ENCODE data around the gene RIPK4.
"Not testable (repeated sequence)": the region's sequence is repeated elsewhere in the genome, so short reads cannot be mapped to it uniquely, and the experiment has no call there.

RIPK4 gene

DNA sequence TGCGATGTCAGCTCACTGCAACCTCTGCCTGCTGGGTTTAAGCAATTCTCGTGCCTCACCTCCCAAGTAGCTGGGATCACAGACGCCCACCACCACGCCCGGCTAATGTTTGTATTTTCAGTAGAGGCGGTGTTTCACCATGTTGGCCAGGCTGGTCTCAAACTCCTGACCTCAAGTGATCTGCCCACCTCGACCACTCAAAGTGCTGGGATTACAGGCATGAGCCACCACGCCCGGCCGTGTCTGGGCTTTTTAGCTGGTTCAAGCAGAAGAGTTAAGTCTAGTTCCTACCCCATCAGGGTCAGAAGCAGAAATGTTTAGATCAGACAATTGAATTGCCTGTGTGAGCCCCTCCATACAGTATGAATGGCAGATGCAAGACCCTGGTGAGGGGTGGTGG, 27.7 kb upstream of the RIPK4 start:
- no peak for DNase-seq

DNA sequence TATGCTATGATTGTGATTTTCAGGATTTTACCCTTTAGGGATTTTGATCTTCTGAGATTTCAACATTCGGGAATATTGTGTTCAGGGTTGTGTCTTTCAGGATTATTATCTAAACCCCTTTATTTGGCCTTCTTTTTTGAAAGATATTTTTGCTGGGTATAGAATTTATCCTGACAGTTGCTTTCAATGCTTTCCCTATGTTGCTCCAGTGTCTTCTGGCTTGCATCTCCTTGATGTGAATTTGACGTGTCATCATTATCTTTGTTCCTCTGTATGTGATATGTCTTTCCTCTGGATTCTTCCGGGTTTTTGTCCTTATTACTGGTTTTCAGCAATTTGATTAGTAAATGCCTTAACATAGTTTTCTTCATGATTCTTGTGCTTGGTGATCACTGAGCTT, 25.9 kb upstream of the RIPK4 start:
- DNase-seq = no peak

DNA sequence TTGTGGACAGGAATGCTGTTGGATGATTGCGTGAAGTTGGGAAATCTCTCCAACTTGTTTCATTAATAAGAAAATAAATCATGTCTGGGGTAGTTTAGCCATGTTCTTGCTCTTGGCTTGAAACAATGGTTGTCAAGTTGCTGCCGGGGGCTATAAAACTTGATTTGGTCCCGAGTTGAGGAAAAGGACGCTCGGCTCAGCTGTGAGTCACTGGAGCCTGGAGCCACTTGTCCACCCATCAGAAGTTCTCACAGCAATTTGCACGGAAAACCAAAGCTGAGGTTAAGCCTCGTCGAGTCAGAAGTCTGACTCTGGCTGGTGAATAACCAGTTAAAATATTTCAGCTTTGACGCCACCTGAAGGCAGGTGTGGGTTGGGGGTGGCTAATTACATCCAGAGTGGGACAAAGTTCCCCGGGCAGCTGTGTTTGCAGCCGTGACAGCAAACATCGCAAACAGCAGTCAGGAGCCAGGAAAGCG, 19.7 kb upstream of the RIPK4 start:
- no peak for DNase-seq

DNA sequence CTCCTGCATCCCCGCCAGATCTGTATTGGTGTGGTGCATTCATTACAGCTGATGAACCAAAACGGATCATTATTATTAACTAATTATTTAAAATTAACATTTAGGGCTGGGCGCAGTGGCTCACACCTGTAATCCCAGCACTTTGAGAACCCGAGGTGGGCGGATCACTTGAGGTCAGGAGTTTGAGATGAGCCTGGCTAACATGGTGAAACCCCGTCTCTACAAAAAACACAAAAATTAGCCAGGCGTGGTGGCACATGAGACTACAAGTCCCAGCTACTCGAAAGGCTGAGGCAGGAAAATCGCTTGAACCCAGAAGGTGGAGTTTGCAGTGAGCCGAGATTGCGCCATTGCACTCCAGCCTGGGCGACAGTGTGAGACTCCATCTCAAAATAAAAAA, 18.4 kb upstream of the RIPK4 start:
- DNase-seq = not testable (repeated sequence)

DNA sequence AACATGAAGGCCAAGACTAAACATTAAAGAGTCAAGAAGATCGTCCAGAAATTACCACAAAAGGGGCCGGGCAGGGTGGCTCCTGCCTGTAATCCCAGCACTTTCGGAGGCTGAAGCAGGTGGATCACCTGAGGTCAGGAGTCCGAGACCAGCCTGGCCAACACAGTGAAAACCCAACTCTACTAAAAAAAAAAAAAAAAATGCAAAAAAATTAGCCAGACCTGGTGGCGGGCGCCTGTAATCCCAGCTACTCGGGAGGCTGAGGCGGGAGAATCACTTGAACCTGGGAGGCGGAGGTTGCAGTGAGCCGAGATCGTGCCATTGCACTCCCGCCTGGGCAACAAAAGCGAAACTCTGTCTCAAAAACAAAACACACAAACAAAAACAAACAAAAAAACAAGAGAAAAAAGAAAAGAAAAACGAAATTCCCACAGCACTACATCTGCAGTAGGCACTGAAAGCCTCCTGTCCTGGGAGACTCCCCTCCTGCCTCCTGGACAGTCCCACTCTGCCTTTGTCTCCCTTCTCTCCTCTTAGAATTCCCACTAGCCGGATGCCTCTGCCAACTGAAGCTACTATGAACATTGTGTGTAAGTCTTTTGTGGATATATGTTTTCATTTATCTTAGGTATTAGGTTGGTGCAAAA, 17.7 kb upstream of the RIPK4 start:
- DNase-seq = no peak

DNA sequence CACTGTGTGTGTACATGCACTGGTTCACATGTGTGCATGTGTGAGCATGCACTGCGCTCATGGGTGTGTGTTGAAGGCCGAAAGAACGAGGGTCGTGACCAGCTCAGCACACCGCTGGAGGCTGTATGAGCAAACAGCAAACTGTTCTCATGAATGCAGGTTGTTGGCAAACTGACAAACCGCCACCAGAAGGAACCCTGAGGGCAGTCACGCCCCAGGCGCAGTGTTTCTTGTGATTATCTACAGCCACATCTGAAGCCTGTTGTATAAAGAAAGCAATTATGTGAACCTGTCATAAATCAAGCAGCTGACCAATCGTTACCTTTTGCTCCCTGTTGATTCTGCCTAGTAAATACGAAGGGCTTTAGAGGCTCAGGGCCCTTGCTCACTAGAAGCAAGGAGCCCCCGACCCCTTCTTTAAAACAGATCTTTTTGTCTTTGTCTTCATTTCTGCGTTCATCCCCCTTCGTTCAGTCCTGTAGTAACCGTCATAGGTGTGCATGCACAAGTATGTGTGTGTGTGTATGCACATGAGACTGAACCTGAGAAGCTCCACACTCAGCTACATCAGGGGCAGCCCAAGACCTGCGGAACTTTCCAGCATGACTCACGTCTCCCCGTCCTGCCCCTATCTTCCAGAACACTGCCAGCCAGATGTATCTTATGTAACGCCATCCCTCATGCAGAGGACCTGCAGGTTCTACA, 16.8 kb upstream of the RIPK4 start:
- peak; percentile 96 for DNase-seq

DNA sequence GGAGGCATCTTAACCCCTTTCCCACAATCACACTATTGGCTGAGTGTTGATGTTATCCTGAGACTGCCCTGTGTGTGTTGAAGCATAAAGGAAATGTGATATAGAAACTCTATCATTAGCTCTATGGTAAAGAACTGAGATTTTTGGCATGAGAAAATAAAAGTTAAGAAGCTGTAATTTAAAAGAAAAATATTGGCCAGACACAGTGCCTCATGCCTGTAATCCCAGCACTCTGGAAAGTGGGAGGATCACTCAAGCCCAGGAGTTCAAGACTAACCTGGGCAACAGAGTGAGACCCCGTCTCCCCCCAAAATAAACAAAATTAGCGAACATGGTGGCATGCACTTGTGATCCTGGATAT, 14.2 kb upstream of the RIPK4 start:
- peak; percentile 27 for DNase-seq

DNA sequence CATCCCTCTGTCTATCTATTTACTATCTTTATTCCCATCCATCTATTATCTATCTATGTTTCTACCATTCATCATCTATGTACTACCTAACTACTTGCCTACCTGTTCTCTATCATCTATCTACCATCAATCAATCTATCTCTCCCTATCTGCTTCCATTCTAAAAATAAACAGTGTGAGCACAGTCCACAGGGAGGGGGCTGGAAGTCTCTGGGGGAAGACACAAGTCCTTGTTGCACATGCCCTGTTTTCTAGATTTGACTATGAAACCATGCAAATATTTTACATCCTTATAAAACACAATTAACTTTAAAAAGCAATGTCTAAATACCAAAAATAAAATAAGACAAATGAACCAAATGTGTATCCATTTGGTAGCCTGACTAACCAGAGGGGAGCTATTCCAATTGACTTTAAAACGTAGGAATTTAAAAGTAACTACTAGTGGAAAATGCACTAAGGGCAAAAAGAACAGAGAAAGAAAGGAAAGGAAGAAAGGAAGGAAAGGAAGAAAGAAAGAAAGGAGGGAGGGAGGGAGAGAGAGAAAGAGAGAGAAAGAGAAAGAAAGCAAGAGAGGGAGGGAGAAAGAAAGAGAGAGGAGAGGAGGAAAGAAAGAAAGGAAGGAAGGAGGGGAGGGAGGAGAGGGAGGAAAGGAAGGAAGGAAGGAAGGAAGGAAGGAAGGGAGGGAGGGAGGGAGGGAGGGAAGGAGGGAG, 13.6 kb upstream of the RIPK4 start:
- DNase-seq = no peak

DNA sequence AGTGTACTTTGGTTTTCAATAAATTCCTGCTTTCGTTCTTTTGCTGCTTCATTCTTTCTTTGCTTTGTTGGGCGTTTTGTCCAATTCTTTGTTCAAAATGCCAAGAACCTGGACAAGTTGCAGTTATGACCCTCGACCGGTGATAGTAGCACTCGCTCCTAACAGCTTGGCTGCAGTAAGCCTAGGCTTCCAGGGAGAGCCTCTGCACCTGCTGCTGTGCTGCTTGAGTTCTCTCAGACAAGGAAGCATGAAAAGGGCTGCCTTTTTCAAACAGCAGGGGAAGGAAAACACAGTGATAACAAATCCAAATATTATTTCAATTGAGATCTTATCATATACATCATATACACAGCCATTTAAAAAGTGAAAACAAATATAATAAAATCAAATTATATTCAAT, 12.8 kb upstream of the RIPK4 start:
- peak; percentile 58 for DNase-seq

DNA sequence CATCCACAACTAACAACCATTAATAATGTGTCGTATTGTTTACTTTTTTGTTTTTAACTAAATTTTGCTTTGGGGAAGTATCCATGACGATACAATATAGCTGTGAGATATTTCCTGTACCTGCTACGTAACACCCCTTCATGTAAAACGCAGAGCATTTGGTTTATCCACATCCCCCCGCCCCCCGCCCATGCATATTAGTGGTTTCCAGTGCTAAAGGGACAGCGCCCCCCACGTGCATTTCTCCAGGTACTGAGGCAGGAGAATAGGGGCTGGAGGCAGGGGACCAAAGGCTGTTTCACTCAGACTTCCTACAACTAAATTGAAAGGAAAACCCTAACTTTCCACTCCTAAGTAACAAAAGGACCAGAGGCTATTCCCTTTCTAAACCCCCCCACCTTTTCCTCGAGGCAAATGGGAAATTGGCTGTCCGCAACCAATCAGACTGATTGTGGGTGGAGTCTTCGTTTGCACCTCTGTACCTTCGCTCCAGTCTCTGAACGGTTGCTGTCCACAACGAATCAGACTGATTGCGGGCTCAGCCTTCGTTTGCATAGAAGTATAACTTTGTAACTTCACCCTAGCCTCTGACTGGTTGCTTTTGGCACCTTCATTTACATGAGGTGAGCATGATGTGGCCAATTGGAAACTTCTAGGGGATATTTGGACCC, 12.2 kb upstream of the RIPK4 start:
- DNase-seq = no peak

DNA sequence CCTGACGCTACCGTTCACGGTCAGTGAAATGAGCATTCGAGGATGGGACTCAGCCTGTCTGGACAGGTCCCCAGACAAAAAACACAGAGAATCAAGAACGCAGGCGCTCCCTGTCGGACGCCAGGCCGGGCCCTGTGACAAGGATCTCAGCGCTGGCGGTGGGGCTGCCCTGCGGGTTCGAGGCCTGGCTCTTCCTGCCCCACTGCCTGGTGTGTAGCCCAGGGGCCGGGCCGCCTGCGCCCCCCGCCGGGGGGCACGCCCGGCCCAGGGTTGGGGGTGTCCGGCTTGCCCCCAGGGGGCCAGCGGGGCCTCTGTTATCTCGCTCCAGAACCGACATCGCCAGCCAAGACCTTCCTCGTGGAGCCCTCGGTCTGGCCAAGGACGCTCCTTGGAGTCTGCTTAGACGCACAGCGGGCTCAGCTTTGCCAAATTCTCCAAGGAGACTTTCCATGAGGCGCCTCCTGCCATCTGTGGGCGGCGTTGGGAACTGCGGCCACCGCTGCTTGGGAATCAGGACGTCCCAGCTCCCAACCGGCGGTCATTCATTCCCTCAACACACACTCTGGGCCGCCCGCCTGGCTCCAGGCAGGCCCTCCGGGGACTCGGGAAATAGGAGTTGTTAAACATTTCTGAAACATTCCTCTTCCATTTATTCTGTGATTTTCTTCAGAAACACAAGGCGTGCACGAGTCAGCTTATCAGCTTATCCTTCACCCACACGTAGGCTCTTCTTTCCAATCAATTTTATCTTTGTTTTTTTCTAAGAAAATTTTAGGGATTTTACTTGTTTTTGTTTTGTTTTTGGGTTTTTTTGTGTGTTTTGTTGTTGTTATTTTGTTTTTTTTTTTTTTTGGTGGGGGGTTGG, 11.3 kb upstream of the RIPK4 start:
- DNase-seq = peak; percentile 90

DNA sequence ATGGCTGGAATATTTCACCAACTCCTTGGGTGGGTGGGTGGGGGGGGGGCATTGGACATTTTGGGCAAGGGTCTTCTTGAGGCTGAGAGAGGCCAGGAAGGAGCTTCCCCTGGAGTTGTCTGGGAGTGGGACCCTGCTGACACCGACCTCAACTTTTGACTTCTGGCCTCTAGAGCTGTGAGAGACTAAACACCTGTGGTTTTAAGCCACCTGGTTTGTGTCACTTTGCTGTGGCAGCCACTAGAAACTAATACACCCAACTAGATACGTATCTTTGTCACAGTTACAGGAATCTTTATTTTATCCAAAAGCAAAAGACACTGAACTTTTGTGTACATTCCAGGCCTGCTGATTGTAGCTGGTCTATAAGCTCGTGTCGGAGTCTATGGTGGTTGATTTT, 9.9 kb upstream of the RIPK4 start:
- DNase-seq = no peak

DNA sequence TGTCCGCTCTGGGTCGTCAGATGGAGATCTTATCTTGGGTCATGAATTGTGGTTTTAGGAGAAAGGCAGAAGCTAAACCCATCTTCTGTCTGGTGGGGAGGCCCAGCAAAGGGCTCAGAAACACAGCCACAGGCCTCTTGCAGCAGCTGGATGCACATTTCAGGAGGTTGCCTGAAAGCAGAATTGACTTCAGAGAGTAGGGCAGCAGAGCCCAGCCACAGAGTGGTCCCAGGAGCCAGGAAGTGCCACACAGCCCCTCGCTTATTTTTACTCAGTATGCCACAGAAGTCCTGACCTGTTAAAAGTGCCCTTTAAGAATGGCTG, 8.3 kb upstream of the RIPK4 start:
- DNase-seq = no peak

DNA sequence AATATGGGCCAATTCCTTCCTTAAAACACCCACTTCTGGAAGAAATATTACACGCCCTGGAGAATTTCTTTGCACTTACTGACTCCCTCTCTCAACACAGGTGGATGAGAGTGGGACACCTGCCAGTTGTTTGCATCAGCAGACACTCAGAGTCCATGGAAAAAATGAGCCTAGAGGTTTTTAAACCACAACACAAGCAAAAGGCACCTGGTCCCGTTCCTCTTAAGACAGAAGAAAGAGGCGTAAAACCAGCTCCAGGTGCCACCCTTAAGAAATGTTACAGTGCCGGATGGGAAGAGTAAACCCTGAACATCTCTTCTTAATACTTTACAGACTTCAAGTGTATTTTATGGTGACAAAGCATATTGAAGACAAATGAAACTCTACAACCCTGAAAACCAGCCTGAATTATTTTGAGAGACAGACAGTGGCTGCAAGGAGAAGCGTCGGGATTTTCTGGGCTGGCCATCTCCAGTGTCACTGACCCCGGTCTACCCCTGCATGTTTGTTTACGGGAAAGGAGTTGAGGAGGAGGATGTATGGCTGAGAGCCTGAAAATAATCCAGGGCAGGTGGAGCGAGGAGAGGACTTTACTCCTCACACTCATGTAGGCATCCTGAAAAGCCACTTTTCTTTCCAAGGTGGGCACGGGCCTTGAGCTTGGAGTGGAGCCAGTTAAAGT, 7.8 kb upstream of the RIPK4 start:
- DNase-seq = no peak

DNA sequence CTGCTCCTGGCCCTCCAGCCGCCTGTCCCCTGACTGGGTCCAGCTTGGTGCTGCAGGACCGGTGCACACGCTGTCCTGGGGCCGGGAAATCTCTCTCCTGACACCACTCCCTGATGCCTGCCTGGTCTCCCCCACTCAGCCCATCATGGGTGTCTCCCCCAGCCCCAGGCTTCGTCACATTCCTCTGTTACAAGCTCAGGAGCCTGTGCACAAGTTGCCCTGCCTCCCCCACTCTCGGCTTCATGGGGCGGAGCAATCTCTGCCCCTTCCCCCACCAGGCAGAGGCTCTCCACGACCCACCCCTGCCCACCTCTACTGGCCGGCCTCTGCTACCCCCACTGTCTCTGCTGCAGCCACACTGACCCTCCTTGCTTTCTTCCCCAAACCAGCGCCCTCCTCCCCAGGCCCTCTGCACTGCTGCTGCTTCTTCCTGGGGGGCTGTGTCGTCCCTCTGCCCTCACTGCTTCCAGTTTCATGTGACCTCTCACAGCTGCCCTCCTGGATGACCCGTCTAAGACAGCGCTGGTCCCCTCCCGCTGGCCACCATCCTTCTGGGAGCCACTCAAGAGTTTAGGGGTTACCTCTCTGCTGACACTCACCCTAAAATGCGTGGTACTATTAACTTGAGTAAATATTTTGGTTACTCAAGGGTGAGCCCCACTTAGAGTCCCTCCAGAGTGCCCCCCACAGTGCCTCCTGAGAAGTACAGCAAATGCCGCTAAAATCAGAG, 5.7 kb upstream of the RIPK4 start:
- no peak for DNase-seq

DNA sequence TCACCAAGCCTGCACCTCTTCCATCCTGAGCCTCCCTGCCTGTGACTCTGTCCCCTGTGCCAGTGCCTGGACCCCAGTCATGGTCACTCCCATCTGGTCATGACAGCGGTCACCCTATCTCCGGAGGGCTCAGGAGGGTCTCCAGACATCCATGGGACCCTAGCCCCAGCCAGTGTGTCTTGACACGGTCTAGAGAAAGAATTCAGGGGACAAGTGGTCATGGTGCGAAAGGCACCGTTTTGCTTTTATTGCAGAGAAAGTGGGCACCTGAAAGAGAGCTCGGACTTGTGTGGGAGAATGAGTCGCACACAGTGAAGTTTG, 4.7 kb upstream of the RIPK4 start:
- no peak for DNase-seq

DNA sequence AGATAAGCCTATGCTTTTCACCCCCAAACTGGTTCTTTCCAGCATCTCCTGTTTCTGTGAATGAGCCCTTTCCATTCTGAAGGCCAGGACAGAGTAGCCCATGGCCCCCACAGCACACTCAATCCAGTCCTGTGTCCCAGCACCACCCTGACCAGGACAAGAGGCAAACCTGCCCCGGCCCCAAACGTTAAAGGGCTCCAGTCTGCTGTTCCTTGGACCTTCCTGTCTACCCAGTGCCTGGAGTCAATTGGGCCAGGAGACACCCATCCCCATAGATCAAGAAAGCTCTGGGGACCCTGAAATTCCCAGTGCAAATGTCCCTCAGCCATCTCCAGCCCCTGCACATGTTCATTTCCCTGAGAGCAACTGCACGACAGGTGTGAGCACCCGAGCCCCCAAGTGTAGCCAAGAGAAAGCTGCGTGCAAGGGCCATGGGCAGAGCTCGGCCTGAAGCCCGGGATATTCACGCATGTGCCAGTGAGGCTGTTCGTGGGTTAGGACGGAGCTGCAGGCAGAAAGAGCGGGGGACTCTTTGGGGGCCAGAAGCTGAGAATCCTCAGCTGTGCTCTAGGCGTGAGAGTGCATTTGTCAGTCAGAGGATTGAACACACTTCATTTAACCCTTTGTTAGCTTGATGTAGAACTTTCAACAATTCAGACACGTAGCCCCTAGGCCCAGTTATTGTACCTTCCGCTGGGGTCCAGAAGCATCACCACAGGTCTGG, 4.2 kb upstream of the RIPK4 start:
- DNase-seq = no peak

DNA sequence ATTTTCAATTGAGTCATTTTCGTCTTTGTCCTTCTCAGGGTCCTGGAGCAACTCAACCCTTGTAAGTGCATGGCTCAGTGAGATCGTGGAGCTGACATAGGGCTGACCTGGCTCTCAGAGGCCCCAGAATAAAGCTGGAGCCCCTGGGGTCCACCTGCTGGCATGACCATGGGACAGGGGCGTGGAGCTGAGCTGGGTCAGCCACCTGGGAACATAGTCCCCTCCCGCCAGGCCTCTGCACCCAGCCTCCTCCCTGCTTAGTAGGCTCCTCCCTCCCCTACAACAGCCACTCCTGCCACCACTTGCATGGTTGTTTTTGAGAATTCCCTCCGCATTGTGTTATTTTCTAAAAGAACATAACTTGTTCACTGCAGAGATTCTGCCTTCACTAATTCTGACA, 3.1 kb upstream of the RIPK4 start:
- no peak for DNase-seq

DNA sequence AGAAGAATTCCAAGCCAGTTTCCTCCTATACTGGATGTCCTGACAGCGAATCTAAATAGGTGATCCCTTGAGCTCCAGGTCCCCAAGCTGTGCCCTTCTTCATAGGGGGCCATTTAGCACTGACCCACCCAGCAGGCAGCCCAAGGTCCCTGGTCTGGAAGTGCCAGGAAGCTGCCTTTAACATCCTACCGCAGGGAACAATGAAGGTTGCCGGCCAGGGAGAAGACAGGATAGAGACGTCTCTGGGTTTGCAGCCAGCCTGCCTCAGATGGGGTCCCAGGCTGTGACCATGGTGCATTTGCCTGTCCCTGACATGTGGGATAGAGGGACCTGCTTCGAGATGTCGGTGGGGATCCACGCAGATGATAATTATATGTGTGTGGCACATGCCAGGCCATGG, 2.7 kb upstream of the RIPK4 start:
- DNase-seq = no peak

DNA sequence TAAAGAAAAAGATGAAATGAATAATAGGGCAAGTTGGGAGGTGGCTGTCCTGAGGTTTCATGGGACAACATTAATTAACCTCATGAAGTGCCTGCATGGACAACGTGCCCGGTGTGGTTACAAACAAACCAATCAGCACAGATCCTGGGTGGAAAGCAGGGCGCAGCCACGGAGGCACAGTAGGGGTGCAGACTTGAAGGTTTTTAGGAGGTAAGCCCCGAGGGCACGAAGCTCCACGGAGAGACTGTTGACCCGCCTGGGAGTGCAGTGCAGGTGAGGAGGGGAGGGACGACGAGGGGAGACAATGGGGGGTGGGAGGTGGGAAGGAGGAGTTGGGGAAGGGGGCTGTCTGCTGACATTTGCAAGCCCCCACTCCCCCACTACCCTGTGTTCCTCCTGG, 2.3 kb upstream of the RIPK4 start:
- DNase-seq = peak; percentile 62

DNA sequence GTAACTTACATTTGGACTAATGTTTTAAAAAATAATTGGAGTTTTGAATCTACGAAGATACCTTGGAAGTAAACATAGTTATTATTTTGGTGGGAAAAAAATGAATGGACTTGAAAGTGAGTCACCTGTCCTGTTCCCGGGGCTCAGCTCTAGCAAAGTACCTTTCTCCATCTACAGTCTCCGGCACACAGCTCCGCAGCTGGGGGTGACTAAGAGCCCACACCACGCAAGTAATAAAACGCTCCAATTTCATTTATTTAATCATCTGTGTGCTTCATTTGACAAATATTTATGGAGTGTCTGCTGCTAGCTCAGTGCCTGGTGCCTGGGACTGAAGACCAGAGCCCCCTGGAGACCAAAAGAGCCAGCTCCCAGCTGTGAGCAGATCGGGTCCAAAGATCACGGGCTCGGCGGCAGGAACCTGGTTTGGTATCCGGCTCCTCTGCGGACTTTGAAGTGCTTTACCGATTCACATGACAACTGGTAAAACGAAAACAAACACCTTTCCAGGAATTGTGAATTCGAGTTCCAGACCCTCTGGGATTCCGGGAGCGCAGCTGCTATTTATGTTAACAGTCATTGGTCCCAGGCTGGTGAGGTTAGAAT, 1.7 kb upstream of the RIPK4 start:
- peak; percentile 83 for DNase-seq
